HL-60/S4 treated with phorbol 12-myristate 13-acetate at 8.2 ng/mL for 4 days and 3 days (cell line): ENCODE results near the gene FBRS.

ENCODE experiments used
- in situ Hi-C: fragments of 300-500 bp; cut with MboI; formaldehyde crosslinking; loops from 2 replicates; pipeline ENCODE4 v1.15.0; 2022; ENCODE audit warnings: low sequenced_read_pairs

FBRS gene

DNA sequence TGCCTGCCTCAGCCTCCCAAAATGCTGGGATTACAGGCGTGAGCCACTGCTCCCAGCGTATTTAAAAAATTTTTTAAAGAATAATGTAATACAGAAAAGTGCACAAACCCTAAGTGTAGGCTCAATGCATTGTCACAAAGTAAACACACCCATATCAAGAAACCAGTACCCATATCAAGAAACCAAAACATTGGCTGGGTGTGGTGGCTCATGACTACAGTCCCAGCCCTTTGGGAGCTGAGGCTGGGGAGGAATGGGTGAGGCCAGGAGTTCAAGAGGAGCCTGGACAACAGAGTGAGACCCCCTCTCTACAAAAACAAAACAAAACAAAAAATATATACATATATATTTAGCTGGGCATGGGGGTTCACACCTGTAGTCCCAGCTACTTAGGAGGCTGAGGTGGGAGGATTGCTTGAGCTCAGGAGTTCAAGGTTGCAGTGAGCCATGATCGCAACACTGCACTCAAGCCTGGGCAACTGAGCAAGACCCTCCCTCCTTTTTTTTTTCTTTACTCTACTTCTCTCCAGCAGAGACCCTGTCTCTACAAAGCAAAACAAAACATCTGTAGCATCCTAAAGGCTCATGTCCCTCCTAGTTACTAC is 16.8 kb upstream of the FBRS start:
- in situ Hi-C loops = no loop called here

DNA sequence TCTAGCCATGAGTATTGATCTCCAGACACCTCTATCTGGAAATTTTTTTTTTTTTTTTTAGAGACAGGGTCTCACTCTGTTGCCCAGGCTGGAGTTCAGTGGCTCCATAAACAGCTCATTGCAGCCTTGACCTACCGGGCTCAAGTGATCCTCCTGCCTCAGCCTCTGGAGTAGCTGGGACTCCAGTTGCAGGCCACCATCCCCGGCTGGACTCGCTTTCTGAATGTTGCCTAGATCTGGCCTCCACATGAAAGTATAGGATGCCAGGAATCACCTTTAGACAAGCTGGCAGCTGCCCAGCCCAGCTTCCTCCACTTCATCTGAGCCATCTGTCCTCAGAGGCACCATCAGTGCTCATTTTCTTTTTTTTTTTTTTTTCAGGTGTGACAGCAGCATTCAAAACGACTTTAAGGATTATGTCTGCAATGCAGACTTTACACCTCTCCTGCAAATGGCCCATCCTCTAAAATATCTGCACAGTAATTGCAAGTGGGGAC is 13.8 kb upstream of the FBRS start:
- in situ Hi-C loops = no loop called here

DNA sequence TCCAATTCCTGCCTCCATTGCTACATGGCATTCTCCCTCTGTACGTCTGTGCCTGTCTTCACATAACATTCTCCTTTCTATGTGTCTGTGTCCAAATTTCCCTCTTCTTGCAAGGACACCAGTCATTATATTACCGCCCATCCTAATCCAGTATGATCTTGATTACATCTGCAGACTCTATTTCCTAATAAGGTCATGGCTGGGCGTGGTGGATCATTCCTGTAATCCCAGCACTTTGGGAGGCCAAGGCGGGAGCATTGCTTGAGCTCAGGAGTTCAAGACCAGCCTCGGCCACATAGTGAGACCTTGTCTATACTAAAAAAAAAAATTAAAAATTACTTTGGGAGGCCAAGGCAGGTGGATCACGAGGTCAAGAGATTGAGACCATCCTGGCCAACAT is 12.5 kb upstream of the FBRS start:
- in situ Hi-C loops = no loop called here

DNA sequence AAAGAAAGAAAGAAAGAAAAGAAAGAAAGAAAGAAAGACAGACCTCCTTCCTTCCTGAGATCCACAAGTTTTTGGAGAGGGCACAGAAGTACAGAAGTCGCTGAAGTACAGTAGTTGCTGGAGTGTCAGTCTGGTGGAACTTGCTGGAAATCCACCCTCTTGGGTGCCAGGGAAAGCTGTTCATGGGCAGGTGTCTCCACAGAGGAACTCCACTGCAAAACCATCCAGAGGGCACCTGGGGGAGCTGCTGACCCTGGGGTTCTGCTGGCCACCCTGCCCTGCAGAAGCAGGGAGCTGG is 11.0 kb upstream of the FBRS start:
- in situ Hi-C loops = no loop called here

DNA sequence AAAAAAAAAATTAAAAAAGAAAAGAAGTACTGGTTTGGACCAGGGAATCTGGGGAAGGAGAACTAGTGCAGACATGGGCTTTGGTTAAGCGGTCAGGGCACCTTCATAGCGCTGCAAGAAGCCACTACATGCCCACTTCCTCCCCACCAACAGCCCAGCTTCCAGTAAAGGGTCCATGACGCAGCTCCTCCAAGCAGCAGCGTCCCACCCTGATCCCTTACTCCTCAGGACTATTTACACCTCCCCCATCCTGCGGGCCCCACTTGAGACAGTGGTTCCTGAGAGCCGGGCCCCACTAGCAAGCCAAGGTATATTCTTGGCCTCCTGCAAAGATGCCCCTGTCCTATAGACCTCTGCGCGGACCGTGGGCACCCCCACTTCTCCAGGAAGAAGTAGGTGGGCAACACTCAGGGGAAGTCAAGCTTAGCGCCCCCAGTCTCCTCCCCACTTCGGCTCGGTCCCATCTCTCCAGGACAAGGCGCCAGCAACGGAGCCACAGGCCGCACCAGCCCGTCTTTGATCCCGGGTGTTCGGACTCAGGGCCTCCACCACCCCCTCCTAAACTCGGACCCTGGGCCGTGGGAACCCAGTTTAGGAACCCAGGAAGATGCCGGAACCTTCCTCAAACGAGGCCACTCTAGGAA is 8.4 kb upstream of the FBRS start:
- in situ Hi-C loops = no loop called here

DNA sequence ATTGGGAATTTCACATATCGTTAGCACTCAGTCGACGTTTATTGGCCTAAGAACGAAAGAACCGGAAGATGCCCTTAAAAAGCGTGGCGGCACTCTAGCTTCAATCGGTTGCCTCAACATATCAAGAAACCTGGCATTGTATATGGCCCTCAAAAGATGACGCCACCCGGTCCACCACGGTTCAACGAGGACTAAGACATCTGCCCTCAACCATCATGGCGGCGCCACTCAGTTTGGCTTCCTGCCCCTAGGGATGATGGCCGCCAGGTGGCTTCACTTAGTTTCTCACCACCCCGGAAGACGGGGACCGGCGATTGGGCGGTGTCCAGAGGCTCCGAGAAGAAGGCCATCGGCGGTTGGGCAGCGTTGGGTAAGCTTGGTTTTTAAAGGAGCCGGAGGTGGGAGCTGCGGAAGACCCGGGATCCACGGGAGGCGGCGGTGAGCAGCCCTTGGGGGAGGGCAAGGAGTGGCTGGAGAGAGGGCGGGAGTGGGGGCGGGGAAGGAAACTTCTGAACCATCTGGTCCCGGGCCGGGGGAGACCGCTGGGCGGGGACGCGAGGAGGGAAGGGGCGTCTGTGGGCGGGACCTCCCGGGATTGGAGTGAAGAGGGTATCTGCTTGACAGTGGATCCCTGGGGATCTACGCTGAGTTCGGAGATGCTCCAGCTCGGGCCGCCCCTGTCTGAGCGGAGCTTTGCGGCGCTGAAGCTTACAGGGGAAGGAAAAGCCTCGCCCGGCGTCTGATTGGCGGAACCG is 7.7 kb upstream of the FBRS start, which contains the start of gene PRR14:
Gene PRR14, plus strand, starts transcription at position 592 of the 755 bp plus-strand sequence. CDS start 686 bp downstream, outside the sequence.
- in situ Hi-C loops = no loop called here

DNA sequence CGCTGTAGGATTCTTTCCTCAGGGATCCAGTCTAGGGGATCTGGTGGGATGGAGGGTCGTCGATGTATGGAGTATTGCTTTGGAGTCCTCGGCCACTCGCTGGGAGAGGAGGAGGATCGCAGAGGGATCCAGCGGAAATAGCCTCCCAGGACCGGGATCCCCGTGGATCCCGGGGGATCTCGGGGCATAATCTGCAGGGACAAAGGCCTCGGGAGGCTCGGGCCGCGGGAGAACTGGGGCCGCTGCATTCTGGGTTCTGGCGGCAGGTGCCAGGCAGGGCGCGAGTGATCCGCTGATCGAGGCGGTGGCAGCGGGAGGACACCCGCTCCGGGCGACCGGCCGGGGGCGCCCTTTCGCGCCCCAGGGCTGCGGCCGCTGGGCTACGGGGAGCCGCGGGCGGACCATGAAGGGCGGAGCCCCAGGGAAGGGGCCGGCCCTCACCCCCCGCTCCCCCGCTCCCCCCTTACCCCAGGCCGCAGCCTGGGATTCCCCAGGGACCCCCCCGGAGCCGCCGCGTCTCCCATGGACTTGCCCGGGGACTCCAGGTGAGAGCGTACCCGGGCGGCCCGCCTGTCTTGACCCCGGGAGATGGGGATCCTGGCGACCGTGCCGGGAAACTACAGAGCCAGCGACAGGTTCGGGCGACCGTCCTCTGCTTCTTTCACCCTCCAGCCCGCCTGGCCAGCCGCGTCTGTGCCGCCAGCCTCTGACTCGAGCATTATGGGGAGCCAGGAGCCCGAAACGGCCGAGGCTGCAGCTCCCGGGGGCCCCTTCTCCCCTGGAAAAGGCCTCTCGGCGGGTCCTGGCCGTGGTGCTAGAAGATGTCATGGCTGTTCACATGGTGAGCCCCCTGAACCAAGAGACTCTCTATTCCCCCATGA is 6.9 kb upstream of the FBRS start:
- in situ Hi-C loops = no loop called here

DNA sequence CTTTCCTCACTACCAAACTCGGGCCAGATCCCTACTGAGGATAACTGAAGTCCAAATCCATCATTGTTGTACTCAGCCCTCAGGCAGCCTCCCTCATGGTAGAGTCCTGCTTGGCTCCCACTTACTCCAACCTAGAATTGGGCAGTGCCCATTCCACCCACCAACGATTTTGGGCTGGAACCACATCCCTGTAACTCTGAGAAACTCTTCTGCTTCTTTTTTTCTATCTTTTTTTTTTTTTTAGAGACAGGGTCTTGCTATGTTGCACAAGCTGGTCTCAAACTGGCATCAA is 6.3 kb upstream of the FBRS start:
- in situ Hi-C loops = no loop called here

DNA sequence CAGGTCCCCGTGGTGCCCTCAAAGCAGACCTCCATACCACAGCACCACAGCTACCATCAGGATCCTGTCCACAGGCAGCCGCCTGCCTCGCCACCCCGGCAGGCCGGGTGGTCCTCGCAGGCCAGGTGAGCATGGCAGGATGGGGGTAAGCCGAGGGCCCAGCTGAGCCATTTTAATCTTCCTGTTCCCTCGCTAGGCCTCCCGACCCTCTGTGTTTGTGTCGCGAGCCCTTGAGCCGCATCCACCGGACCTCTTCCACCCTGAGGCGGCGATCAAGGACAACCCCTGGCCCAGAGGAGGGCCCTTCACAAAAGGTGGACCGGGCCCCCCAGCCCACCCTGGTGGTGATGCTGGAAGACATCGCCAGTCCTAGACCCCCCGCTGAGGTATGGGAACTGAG is 5.5 kb upstream of the FBRS start:
- in situ Hi-C loops = no loop called here

DNA sequence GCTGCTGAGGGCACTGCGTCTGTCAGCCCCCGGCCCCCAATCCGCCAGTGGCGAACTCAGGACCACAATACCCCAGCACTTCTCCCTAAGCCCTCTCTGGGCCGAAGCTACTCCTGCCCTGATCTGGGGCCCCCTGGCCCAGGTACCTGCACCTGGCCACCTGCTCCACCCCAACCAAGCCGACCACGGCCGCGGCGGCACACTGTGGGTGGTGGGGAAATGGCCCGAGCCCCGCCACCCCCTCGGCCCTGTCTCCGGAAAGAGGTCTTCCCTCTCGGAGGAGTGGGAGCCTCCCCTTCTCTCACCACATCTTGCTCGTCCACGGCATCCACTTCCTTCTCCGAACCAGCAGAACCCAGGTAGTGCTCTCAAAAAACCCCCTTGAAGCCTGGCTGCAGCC is 3.4 kb upstream of the FBRS start:
- in situ Hi-C loops = no loop called here

DNA sequence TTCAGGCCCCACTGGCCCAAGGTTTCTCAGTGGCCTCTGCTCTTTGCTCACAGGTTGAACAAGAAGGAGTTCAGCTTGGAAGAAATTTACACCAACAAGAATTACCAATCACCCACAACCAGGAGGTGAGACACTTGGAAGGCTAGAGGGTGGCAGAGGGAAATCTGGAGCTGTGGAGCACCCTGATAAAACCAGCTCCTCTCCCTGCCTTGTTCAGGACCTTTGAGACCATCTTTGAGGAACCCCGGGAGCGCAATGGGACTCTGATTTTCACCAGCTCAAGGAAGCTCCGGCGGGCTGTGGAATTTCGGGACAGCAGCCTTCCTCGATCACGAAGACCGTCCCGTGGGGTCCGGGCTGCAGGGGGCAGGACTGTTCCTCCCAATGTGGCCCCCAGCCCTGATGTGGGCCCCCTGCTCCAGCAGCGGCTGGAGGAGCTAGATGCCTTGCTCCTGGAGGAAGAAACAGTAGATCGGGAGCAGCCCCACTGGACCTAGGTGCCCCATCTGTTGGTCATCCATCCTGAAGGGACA is 2.4 kb upstream of the FBRS start:
- in situ Hi-C loops = no loop called here

DNA sequence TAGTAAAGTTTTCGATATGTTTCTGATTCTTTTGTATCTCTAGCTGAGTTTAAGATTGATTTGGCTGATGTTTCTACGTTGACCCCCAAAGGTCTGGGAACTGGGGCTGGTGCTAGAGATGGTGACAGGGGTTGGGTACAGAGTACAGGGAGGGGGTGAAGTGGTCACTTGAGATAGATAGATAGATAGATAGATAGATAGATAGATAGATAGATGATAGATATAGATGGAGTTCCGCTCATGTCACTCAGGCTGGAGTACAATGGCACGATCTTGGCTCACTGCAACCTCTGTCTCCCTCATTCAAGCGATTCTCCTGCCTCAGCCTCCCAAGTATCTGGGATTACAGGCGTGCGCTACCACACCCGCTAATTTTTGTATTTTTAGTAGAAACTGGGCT is 1.8 kb upstream of the FBRS start:
- in situ Hi-C loops = no loop called here

DNA sequence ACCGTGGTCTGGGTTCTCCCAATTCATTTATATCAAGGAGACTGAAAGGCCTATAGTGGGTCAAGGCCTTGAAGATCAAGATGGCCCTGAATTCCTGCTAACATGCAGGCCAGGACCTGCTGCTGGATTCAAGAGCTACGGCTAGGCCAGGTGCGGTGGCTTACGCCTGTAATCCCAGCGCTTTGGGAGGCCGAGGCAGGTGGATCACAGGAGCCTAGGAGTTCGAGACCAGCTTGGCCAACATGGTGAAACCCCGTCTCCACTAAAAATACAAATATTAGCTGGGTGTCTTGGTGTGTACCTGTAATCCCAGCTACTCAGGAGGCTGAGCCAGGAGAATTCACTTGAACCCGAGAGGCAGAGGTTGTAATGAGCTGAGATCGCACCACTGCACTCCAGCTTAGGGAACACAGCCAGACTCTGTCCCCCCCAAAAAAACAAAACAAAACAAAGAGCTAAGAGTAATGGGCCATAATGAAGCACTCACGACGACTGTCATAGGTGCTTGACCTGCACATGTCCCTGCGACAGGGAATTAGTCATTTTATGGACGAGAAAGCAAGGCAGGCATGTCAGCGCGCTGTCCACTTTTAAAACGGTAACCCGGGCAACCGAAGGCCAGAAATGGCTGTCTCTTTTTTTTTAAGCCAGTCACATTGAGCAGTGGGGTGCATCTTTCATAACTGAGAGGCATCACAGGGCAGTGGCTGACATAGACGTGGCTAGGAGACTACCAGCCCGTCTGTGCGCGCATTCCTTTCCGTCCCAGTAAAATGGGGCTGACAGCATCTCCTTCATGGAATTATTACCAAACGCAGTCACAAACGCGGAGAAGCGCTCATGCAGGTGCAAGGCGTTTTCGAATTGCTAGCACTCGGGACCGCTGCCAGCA is 1.0 kb upstream of the FBRS start:
- in situ Hi-C loops = no loop called here

DNA sequence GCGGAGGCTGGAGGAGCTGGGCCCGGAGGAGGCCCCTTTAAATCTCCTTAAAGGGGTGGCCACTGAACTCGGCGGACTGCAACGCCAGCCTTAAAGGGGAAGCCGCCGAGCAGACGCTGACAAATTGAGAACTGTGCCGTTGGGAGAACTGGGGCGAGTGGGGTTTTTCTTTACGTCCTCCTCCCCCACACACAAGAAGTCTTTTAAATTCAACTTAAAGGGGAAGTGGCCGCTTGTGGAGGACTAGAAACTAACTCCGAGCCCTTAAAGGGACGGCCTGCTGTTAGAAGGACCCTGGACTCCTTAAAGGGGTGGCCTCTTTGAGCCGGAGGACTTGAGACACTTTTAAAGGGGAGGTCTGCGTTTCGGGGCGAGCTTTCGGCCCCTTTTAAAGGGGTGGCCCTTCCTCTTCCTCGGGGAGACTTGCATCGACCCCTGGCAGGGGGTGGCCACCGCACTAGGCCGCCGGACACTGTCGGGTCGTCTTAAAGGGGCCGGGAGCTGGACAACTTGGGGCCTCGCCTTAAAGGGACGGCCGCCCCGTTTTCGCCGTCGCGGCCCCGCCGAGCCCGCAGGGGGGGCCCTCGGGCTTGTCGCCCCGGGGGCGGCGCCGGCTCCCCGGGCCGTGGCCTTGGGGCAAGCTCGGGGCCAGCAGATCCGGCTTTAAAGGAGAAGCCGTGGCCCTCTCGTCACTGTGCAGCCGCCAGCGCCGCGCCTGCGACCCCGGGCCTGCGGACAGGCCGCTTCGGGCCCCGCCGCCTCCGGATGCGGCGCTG is 688 bp downstream of the FBRS start:
- in situ Hi-C loops = no loop called here

DNA sequence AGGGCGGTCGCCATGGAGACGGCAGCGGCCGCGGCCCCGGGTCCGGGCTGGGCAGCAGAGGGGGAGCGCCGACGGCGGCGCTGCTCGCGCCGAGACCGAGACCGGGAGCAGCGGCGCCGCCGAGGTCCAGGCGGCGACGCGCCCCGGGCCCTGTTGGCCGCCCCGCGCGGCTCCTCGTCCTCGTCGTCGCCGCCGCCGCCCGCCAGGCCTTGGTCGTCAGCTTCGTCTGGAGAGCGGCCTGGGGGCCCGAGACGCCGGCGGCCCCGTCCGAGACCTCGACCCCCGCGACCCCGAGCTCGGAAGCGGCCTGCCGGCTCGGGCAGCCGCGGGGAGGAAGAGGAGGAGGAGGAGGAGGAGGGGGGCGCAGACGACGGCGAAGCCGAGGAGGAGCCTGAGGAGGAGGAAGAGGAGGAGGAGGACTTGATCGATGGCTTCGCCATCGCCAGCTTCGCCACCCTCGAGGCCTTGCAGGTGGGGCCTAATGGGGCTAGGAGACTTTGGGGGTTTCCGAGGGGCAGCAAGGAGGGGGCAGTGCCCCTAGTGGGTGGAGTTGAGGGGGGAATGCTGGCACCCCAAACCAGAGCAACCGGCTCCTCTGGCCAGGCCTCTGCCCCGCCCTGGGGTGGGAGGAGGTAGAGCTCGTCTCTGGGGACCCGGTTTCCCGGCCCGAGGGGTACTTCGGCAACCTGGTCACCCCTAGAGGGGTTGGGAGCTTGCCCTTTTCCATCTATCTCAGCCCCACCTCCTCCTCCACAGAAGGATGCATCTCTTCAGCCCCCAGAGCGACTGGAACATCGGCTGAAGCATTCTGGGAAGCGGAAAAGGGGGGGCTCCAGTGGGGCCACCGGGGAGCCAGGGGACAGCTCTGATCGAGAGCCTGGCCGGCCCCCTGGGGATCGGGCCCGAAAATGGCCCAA is 1.5 kb downstream of the FBRS start:
- in situ Hi-C loops = no loop called here

DNA sequence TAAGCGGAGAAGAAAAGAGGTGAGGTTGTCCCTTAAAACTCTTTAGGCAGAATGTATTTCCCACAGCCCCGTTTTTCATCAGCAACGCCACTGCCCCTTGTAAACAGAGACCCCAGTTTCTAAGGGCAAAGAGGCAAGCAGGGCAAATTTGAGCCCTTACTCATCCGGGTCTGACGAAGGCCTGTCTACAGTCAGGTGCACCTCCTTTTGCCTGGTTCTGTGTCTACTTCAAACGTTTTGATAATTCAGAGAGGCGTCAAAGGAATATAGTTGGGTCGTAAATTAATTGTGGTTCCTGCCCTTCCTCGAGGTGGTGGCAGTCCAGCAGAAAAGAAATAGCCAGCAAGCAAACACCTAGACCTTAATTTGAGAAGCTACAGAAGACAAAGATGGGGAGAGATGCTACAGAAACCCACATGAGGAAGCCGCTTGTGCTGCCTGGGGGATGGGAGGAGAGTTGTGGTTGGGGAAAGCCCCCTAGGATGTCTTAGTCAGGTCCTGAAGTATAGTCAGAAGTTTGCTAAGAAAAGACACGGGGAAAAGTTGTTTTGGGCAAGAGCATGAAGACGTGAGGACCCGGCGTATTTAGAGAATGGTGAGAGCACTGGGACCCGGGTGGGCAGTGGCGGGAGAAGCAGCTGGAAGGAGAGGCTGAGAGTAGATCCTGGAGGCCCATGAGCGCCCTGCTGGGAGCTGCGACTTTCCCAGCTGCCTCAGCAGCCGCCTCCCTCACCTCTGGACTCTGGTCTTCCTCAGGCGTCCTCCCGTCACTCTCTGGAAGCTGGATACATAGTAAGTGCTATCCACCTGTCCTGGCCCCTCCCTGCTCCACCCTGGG is 2.4 kb downstream of the FBRS start:
- in situ Hi-C loops = no loop called here

DNA sequence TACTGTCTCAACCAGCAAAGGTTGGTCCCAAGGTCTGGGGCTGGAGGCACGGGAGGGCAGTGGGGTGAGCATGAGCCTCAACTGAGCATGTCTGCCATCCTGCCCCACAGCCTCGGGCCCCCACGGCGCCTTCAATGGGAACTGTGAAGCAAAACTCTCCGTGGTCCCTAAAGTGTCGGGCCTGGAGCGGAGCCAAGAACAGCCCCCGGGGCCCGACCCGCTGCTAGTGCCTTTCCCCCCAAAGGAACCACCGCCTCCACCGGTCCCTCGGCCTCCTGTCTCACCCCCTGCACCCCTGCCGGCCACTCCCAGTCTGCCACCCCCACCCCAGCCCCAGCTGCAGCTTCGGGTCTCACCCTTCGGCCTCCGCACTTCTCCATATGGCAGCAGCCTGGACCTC is 4.2 kb downstream of the FBRS start:
- in situ Hi-C loops = no loop called here

DNA sequence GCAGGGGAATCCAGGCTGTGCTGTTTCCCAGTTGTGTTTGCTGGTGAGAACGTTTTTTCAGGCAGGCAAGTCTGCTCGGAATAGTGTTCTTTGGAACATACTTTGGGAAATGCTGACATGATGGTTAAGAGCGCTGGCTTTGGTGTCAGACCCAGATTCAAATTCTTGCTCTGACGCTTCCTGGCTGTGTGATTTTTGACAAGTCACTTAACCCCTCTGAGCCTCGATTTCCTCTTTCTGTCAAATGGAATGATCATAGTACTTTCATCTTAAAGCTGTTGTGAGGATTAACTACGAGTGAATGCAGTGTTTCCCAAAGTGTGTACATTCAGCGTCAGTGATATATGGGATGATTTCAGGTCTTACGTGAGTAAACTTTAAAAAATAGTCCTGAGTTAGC is 4.8 kb downstream of the FBRS start:
- in situ Hi-C loops = no loop called here
